Measurements from ENCODE around the gene RACK1. TPM values are rescaled to one million over a fixed set of nuclear protein-coding genes. Genes with fewer than 3 reads are reported as not detected.
"Not testable (repeated sequence)": the region's sequence is repeated elsewhere in the genome, so short reads cannot be mapped to it uniquely, and the experiment has no call there.

The RACK1 gene
- total and polyA plus RNA-seq, 4 donors = 310 to 2,255 (median 940) TPM

DNA sequence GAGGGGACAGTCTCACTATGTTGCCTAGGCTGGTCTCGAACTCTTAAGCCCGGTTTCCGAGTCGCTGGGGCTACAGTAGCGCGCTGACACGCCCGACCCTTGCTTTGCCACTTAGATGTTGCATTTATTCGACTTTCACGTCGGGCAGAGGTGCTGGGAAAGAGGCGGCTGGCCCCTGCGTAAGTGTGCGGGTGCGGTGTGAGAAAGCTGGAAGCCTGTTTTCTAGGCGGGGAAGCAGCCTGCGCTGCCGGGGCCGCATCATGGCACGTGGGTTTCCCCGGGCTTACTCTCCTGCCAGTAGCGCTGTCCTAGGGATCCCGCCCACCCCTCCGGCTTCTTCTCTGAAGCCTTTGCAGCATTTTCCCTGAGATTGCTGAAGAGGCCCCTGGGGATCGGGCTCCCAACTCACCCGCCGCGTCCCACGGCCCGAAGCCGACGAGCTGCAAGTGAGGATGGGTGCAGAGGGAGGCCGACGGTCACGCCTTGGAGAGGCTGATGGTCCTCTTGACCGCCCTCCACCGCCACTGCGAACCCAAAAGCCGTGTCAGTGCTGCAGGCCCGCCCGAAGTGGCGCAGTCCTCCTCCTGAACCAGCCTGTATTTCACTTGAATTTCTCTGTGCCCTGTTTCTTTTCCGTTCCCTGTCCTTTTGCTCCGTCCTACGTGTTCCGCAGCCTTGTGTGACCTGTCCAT, 26.4 kb downstream of the RACK1 start (continued):
- no peak for TF ChIP-seq JUND (IDR thresholded peaks at IDR 0.05)
- no peak for TF ChIP-seq FOXA2 (IDR thresholded peaks at IDR 0.05)

GRCh38 chr5:181215997-181216989, 27.4 kb downstream of the RACK1 start:
- 35% methylated on average over 44 of the region's 44 CpGs for WGBS
- Histone ChIP-seq H3K36me3 (ENCODE audit: control insufficient read depth in 4 of 4, insufficient read depth in 3 of 4, low read depth in 1 of 4, low read length in 3 of 4) (no peaks in the 10 kb centered on the region), H3K4me1 (ENCODE audit: control insufficient read depth in 4 of 4, insufficient read depth in 4 of 4, low read length in 3 of 4) (peaks cover 3 to 19% (median 11%) of the 10 kb centered on the region in 4 donors), H3K4me3 (ENCODE audit: low read depth in 1 of 3, low read length in 3 of 3) (peak overlapping the region in 1 of 3 donors; percentile 21), H3K9ac (ENCODE audit: low read depth in 1 of 2, low read length in 2 of 2) (no peak overlapping the region), H3K27ac (ENCODE audit: low read depth in 1 of 2, low read length in 2 of 2) (no peak overlapping the region), H3K9me3 (ENCODE audit: control insufficient read depth in 4 of 4, low read length in 3 of 4) (no peaks in the 10 kb centered on the region), H3K27me3 (ENCODE audit: control insufficient read depth in 4 of 4, insufficient read depth in 4 of 4, low read length in 3 of 4) (no peaks in the 10 kb centered on the region)
- TF ChIP-seq FOXA2 (IDR thresholded peaks at IDR 0.05) = no peak
- no peak for TF ChIP-seq JUND (IDR thresholded peaks at IDR 0.05)
- TF ChIP-seq HNF4G (IDR thresholded peaks at IDR 0.05) = no peak
- no peak for TF ChIP-seq EGR1 (IDR thresholded peaks at IDR 0.05; ENCODE audit: low read depth in 2 of 2)
- no peak for TF ChIP-seq ATF3 (IDR thresholded peaks at IDR 0.05)
- TF ChIP-seq RAD21 (IDR thresholded peaks at IDR 0.05) = no peak
- no peak for TF ChIP-seq FOXA1 (IDR thresholded peaks at IDR 0.05)
- TF ChIP-seq HNF4A (conservative IDR thresholded peaks at IDR 0.05) = no peak
- DNase-seq (ENCODE audit: low spot score) = no peak

GRCh38 chr5:181214249-181214648, 29.5 kb downstream of the RACK1 start:
- not testable (repeated sequence) for H3K9ac ChIP-seq (ENCODE audit: low read depth in 1 of 2, low read length in 2 of 2); H3K36me3 ChIP-seq (ENCODE audit: control insufficient read depth in 4 of 4, insufficient read depth in 3 of 4, low read depth in 1 of 4, low read length in 3 of 4); H3K27ac ChIP-seq (ENCODE audit: low read depth in 1 of 2, low read length in 2 of 2); H3K9me3 ChIP-seq (ENCODE audit: control insufficient read depth in 4 of 4, low read length in 3 of 4); H3K4me3 ChIP-seq (ENCODE audit: low read depth in 1 of 3, low read length in 3 of 3); DNase-seq (ENCODE audit: low spot score); H3K27me3 ChIP-seq (ENCODE audit: control insufficient read depth in 4 of 4, insufficient read depth in 4 of 4, low read length in 3 of 4)
- peaks cover 3 to 19% (median 11%) of the 10 kb centered on the region in 4 donors for H3K4me1 ChIP-seq (ENCODE audit: control insufficient read depth in 4 of 4, insufficient read depth in 4 of 4, low read length in 3 of 4)
- WGBS = 90% methylated on average over 10 of the region's 10 CpGs

DNA sequence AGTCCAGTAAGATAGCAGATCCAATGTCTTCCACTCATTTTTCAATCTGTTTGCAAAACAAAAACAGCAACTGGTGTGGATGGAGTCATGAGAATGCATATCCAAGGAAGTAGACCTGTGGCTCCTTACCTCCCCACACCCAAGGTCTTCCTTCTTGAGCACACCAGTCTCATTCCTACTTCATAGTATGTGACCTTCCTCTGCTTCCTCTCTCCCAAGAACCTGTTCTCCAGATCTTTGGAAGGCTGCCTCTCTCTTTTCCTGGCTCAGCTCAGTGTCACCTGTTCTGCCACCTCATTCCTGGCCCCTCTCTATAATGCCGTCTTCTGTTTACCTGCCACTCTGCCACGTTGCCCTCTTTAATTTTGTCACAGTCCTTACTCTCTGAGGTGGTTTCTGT, 30.8 kb downstream of the RACK1 start:
- no peak overlapping the region for H3K27ac ChIP-seq (ENCODE audit: low read depth in 1 of 2, low read length in 2 of 2)
- H3K4me1 ChIP-seq (ENCODE audit: control insufficient read depth in 4 of 4, insufficient read depth in 4 of 4, low read length in 3 of 4) = peaks cover 3 to 17% (median 9%) of the 10 kb centered on the region in 4 donors
- no peaks in the 10 kb centered on the region for H3K27me3 ChIP-seq (ENCODE audit: control insufficient read depth in 4 of 4, insufficient read depth in 4 of 4, low read length in 3 of 4)
- H3K9me3 ChIP-seq (ENCODE audit: control insufficient read depth in 4 of 4, low read length in 3 of 4) = no peaks in the 10 kb centered on the region
- no peaks in the 10 kb centered on the region for H3K36me3 ChIP-seq (ENCODE audit: control insufficient read depth in 4 of 4, insufficient read depth in 3 of 4, low read depth in 1 of 4, low read length in 3 of 4)
- no peak for DNase-seq (ENCODE audit: low spot score)
- H3K4me3 ChIP-seq (ENCODE audit: low read depth in 1 of 3, low read length in 3 of 3) = no peak overlapping the region
- H3K9ac ChIP-seq (ENCODE audit: low read depth in 1 of 2, low read length in 2 of 2) = no peak overlapping the region
- 68% methylated on average over 2 of the region's 2 CpGs for WGBS
- TF ChIP-seq MAX (IDR thresholded peaks at IDR 0.05) (no peak), FOXA2 (IDR thresholded peaks at IDR 0.05) (no peak), SP1 (IDR thresholded peaks at IDR 0.05) (no peak), JUND (IDR thresholded peaks at IDR 0.05) (no peak), YY1 (IDR thresholded peaks at IDR 0.05) (no peak), NR2F2 (IDR thresholded peaks at IDR 0.05) (no peak), ATF3 (IDR thresholded peaks at IDR 0.05) (no peak), HNF4G (IDR thresholded peaks at IDR 0.05) (no peak), RAD21 (IDR thresholded peaks at IDR 0.05) (no peak), HNF4A (conservative IDR thresholded peaks at IDR 0.05) (no peak), GABPA (IDR thresholded peaks at IDR 0.05 in 1 of 2, conservative IDR thresholded peaks at IDR 0.05 in 1 of 2) (no peak), REST (IDR thresholded peaks at IDR 0.05) (no peak)
- TF ChIP-seq, protein P1, sequence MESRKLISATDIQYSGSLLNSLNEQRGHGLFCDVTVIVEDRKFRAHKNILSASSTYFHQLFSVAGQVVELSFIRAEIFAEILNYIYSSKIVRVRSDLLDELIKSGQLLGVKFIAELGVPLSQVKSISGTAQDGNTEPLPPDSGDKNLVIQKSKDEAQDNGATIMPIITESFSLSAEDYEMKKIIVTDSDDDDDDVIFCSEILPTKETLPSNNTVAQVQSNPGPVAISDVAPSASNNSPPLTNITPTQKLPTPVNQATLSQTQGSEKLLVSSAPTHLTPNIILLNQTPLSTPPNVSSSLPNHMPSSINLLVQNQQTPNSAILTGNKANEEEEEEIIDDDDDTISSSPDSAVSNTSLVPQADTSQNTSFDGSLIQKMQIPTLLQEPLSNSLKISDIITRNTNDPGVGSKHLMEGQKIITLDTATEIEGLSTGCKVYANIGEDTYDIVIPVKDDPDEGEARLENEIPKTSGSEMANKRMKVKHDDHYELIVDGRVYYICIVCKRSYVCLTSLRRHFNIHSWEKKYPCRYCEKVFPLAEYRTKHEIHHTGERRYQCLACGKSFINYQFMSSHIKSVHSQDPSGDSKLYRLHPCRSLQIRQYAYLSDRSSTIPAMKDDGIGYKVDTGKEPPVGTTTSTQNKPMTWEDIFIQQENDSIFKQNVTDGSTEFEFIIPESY (IDR thresholded peaks at IDR 0.05) = no peak

Data from liver (tissue), 9 donors.